Common myeloid progenitor, CD34-positive (primary cell): Measurements from ENCODE around the gene ECM1.
A peak's percentile ranks its signal among the peaks of the same experiment; 100 is the strongest.

ENCODE experiments used
- CTCF ChIA-PET: fragments of 350-600 bp; sonication (Branson Sonifier 250); formaldehyde crosslinking; loops from one replicate; lab custom pipeline; 2021; ENCODE audit warnings: antibody characterized with exemption; lab: Charles Lee
- POLR2A ChIA-PET: fragments of 350-600 bp; sonication (Branson Sonifier 250); formaldehyde crosslinking; loops from one replicate; lab custom pipeline; 2021; ENCODE audit warnings: antibody characterized with exemption; lab: Charles Lee
- DNase-seq, 3 donors: peaks; one replicate each; pipeline versions ENCODE4 v3.0.0 to v3.0.0-alpha.2; 2013
- H3K27ac ChIP-seq, 2 experiments: 1 replicate in 1 of 2; 2 replicates in 1 of 2; pipeline ENCODE4 v1.7.0; 2013; ENCODE audit warnings: inconsistent platforms in 2 of 2, low read length in 2 of 2, mild to moderate bottlenecking in 2 of 2, low read depth in 1 of 2, moderate library complexity in 1 of 2; ENCODE audit not compliant: severe bottlenecking in 2 of 2, insufficient read depth in 1 of 2, poor library complexity in 1 of 2
- H3K27me3 ChIP-seq, 5 experiments: replicated peaks in 2 of 5; 1 replicate in 3 of 5; 2 replicates in 2 of 5; pipeline versions ENCODE4 v1.6.1 to v1.7.0; 2013; ENCODE audit warnings: low read length in 4 of 5, mild to moderate bottlenecking in 2 of 5, moderate library complexity in 2 of 5, inconsistent platforms in 1 of 5; ENCODE audit not compliant: insufficient read depth in 5 of 5, control insufficient read depth in 4 of 5
- H3K36me3 ChIP-seq, 4 experiments: 1 replicate in 2 of 4; 2 replicates in 2 of 4; pipeline versions ENCODE4 v1.6.1 to v1.7.0; 2013; ENCODE audit warnings: low read length in 3 of 4, control low read depth in 1 of 4, mild to moderate bottlenecking in 1 of 4; ENCODE audit not compliant: control insufficient read depth in 4 of 4, insufficient read depth in 4 of 4
- H3K4me1 ChIP-seq, 4 experiments: 1 replicate in 3 of 4; 2 replicates in 1 of 4; pipeline versions ENCODE4 v1.6.1 to v1.7.1; 2013; ENCODE audit warnings: low read length in 3 of 4, mild to moderate bottlenecking in 3 of 4, control low read depth in 1 of 4, inconsistent platforms in 1 of 4, moderate library complexity in 1 of 4; ENCODE audit not compliant: control insufficient read depth in 4 of 4, insufficient read depth in 4 of 4; ENCODE audit errors: control extremely low read depth in 1 of 4
- H3K4me3 ChIP-seq, 7 experiments: 1 replicate in 4 of 7; 2 replicates in 3 of 7; pipeline versions ENCODE4 v1.5.1 to v1.7.0; 2013; ENCODE audit warnings: mild to moderate bottlenecking in 7 of 7, low read length in 6 of 7, moderate library complexity in 6 of 7, inconsistent platforms in 2 of 7, low read depth in 2 of 7, control low read depth in 1 of 7; ENCODE audit not compliant: insufficient read depth in 4 of 7, control insufficient read depth in 1 of 7; ENCODE audit errors: extremely low read depth in 1 of 7
- H3K9me3 ChIP-seq, 5 experiments: 1 replicate in 4 of 5; 2 replicates in 1 of 5; pipeline versions ENCODE4 v1.6.1 to v1.7.1; 2013; ENCODE audit warnings: low read length in 4 of 5, mild to moderate bottlenecking in 2 of 5, inconsistent platforms in 1 of 5, low read depth in 1 of 5, moderate library complexity in 1 of 5; ENCODE audit not compliant: control insufficient read depth in 4 of 5, insufficient read depth in 2 of 5; ENCODE audit errors: control extremely low read depth in 1 of 5
- WGBS: methylation state at CpG from one replicate; pipeline ENCODE4 v1.1.5; 2013; ENCODE audit not compliant: insufficient coverage; 5-methylcytosine and 5-hydroxymethylcytosine counted together

Gene ECM1

DNA sequence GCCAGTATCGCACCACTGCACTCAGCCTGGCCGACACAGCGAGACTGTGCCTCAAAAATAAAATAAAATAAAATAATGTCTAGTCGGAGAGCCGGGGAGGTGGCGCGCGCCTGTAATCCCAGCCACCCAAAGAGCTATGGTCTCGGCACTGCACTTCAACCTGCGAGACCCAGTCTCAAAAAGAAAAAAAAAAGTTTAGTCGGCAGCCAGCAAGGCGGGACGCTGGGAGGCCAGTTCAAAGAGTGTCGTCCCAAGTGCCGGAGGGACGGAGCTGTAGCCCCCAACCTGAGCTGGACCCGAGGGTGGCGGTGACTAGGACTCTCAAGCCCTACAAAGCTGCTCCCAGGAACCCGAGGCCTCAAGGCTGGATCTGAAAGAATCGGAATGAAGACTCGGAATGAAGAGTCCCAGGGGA, 7.0 kb downstream of the ECM1 start:
- WGBS, result 40% methylated on average over 19 of the region's 21 CpGs
- H3K36me3 ChIP-seq, result peaks cover 0 to 2% (median 1%) of the 10 kb centered on the region in 4 experiments
- no peaks in the 10 kb centered on the region for H3K27me3 ChIP-seq
- peak overlapping the region in 1 of 2 experiments; percentile 65 for H3K27ac ChIP-seq
- peaks cover 0 to 18% (median 17%) of the 10 kb centered on the region in 4 experiments for H3K4me1 ChIP-seq
- no peaks in the 10 kb centered on the region for H3K9me3 ChIP-seq
- CTCF ChIA-PET, result interaction anchor here (0.8 to 5.2 kb wide), 6 partner anchors 10 to 46 kb away, joined by 4 to 38 read pairs (median 10); no protein-coding TSS in a partner anchor
- POLR2A ChIA-PET, result interaction anchor here (0.5 to 1.1 kb wide), 4 partner anchors 27 to 642 kb away, joined by 3 read pairs; partner anchors contain the start of gene TARS2
- H3K4me3 ChIP-seq, result peak overlapping the region; percentile 54 to 95 (median 80)
- no peak for DNase-seq

DNA sequence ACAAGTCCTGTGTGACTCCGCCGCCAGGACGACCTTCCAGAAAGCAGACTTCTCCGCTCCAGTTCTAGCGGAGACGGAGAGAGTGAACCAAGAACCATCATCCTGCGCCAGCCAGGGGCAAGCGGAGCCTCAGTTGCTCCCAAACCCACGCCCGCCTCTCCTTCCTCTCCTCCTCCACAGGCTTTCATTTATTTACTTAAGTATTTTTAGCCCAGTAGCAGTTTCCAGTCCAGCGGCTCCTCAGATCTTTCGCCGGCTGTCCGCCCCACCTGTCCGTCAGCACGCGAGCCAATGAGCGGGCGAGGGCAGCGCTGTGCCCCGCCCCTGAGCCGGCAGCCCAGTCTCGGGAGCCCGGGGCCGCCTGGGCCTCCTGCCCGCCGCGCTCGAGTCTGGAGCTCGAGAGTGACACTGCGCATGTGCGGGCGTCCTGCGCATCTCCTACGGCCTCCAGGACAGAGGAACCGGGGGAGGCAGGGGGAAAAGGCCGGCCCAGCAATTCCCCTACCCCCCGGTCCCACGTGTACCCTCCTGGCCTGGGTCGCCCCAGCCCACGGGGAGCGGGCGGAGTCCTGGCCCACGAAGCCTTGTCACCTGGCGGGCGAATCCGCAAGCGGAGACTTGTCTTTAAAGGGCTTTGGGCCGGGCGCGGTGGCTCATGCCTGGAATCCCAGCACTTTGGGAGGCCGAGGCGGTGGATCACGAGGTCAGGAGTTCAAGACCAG, 7.6 kb downstream of the ECM1 start, which contains the start of gene FALEC:
TSS of gene FALEC (plus strand) at position 425 of the 722 bp plus-strand sequence.
- H3K4me1 ChIP-seq, result peaks cover 0 to 18% (median 17%) of the 10 kb centered on the region in 4 experiments
- ChIA-PET CTCF (interaction anchor here (0.8 to 5.2 kb wide), 10 partner anchors 10 to 259 kb away, joined by 3 to 38 read pairs (median 6); partner anchors contain the start of gene TARS2), POLR2A (interaction anchor here (0.5 to 1.2 kb wide), 6 partner anchors 28 to 272 kb away, joined by 3 to 5 read pairs (median 3); partner anchors contain the start of genes APH1A and TARS2)
- peaks cover 0 to 2% (median 1%) of the 10 kb centered on the region in 4 experiments for H3K36me3 ChIP-seq
- H3K27me3 ChIP-seq, result no peaks in the 10 kb centered on the region
- 0% methylated on average over 48 of the region's 54 CpGs for WGBS
- peak within 1 kb of the TSS; percentile 54 to 95 (median 80) for H3K4me3 ChIP-seq
- DNase-seq, result peak; percentile 89 to 93 (median 93)
- H3K9me3 ChIP-seq, result no peaks in the 10 kb centered on the region
- peak within 1 kb of the TSS in 1 of 2 experiments; percentile 65 for H3K27ac ChIP-seq

DNA sequence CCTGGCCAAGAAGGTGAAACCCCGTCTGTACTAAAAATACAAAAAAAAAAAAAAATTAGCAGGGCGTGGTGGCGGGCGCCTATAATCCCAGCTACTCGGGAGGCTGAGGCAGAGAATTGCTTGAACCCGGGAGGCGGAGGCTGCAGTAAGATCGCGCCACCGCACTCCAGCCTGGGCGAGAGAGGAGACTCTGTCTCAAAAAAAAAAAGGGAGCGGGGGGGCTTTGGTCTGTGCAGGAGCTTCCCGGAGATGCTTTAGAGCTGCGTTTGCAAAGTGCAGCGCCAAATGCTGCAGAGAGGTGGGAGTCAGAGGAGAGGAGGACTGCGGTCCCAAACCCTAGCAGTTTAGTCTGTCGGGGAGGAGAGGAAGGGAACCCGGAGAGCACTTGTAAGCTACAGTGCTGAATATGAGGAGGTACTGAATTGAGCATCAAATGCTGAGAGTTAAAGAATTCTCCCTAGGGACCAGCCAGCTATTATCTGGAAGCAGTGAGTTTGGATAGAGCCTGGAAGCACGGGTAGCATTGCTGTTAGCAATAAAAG, 8.2 kb downstream of the ECM1 start:
- ChIA-PET CTCF (interaction anchor here (1.0 to 5.2 kb wide), 9 partner anchors 14 to 260 kb away, joined by 3 to 38 read pairs (median 6); partner anchors contain the start of gene TARS2), POLR2A (interaction anchor here (0.6 to 1.2 kb wide), 5 partner anchors 29 to 247 kb away, joined by 3 to 5 read pairs (median 3); partner anchors contain the start of genes APH1A and TARS2)
- Histone ChIP-seq H3K27ac (no peak overlapping the region), H3K4me1 (peaks cover 0 to 18% (median 17%) of the 10 kb centered on the region in 4 experiments), H3K36me3 (peaks cover 0 to 2% (median 1%) of the 10 kb centered on the region in 4 experiments), H3K27me3 (no peaks in the 10 kb centered on the region), H3K9me3 (no peaks in the 10 kb centered on the region), H3K4me3 (peak overlapping the region; percentile 54 to 95 (median 80))
- WGBS, result 0% methylated on average over 7 of the region's 19 CpGs
- DNase-seq, result peak; percentile 8 to 31 (median 30)

DNA sequence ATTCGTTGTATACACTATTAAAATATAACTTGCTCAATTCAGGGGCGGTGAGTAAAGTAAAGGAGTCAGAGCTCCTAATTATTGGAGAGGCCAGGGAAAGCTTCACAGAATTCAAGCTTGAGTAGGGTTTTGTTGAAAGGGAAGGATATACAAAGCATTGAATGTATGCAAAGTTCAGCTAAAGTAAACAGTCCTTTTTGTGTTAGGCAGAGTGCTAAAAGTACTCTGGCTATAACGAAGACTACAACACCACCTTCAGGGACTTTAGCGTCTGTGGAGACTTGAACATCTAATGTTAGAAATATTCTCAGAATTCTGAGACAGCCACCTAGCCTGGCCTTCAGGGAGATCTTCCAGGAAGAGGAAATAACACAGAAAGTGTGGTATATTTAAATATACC, 8.7 kb downstream of the ECM1 start:
- WGBS, result 20% methylated on average over 1 of the region's 4 CpGs
- Histone ChIP-seq H3K4me1 (peaks cover 0 to 18% (median 17%) of the 10 kb centered on the region in 4 experiments), H3K4me3 (peak overlapping the region in 4 of 7 experiments; percentile 76 to 95 (median 86)), H3K9me3 (no peaks in the 10 kb centered on the region), H3K36me3 (peaks cover 0 to 2% (median 1%) of the 10 kb centered on the region in 4 experiments), H3K27me3 (no peaks in the 10 kb centered on the region), H3K27ac (no peak overlapping the region)
- POLR2A ChIA-PET, result interaction anchor here (0.6 to 1.2 kb wide), 3 partner anchors 29 to 248 kb away, joined by 3 to 5 read pairs (median 4); partner anchors contain the start of genes APH1A and TARS2
- DNase-seq, result peak; percentile 15 to 43 (median 38)
- CTCF ChIA-PET, result interaction anchor here (0.6 to 5.2 kb wide), 10 partner anchors 14 to 261 kb away, joined by 3 to 38 read pairs (median 6); partner anchors contain the start of genes ADAMTSL4 and TARS2

DNA sequence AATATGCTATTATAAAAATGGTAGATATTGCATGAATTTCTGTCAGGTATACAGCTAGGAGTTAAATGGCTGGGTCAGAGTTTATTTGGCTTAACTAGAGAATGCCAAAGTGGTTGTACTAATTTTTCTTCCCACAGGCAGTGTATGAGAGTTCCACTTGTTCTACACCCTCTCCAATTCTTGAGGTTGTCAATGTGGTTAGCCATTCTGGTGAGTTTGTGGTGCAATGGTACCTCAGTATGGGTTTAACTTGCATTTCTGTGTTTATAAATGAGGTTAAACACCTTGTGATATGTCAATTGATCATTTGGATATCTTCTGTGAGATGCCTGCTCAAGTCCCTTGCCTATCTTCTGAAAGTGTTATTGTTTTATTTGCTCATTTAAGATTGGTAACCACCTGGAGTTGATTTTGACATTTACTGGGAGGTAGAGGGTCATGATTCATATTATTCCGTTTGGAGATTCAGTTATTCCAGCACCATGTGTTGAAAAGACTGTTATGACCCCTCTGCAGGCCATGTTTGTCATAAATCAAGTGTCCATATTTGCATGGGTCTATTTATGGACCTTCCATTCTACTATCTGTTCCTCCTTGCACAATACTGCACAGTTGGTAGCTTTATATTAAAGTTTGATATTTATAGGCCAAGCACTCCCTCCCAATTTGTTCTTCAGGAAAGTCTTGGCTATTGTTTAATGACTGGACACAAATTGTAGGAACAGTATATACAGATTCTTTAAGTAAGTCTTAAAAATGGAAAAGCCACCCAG, 13.5 kb downstream of the ECM1 start:
- Histone ChIP-seq H3K27me3 (no peaks in the 10 kb centered on the region), H3K9me3 (no peaks in the 10 kb centered on the region), H3K4me3 (no peak overlapping the region), H3K27ac (no peak overlapping the region), H3K4me1 (peaks cover 0 to 4% (median 3%) of the 10 kb centered on the region in 4 experiments), H3K36me3 (no peaks in the 10 kb centered on the region)
- no peak for DNase-seq
- 100% methylated on average over 1 of the region's 1 CpG for WGBS
- ChIA-PET CTCF (interaction anchor here (0.5 to 1.2 kb wide), 4 partner anchors 44 to 239 kb away, joined by 3 to 5 read pairs (median 4); partner anchors contain the start of gene CIART), POLR2A (no interaction called here)

DNA sequence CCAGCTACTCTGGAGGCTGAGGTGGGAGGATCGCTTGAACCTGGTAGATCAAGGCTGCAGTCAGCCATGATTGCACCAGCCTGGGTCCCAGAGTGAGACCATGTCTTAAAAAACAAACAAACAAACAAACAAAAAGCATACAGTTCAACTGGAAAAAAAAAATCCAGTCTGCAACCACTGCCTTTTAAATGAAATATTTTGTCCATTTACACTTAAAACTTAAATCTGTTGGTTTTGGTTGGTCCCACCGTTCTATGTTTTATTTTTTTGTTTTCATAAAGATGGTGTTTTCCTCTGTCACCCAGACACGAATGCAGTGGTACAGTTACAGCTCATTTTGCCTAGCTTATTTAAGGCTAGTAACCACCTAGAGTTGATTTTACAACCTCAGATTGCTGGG, 17.4 kb downstream of the ECM1 start:
- Histone ChIP-seq H3K9me3 (no peaks in the 10 kb centered on the region), H3K27ac (no peak overlapping the region), H3K36me3 (no peaks in the 10 kb centered on the region), H3K27me3 (no peaks in the 10 kb centered on the region), H3K4me1 (no peaks in the 10 kb centered on the region), H3K4me3 (no peak overlapping the region)
- POLR2A ChIA-PET, result interaction anchor here (0.6 kb wide), 1 partner anchor 57 kb away, joined by 3 read pairs; no protein-coding TSS in a partner anchor
- DNase-seq, result no peak
- 100% methylated on average over 2 of the region's 3 CpGs for WGBS
- CTCF ChIA-PET, result interaction anchor here (1.3 kb wide), 1 partner anchor 11 kb away, joined by 4 read pairs; no protein-coding TSS in a partner anchor
